A549 (cell line): Measurements from ENCODE around the gene THADA. TPM values are rescaled to one million over a fixed set of nuclear protein-coding genes. Genes with fewer than 3 reads are reported as not detected.
"Not testable (repeated sequence)": the region's sequence is repeated elsewhere in the genome, so short reads cannot be mapped to it uniquely, and the experiment has no call there.

Source experiments
- ATAC-seq, 2 experiments: fragments of 200-7000 bp in 1 of 2; fragments of >200 bp in 1 of 2; cut with Nextera tagmentation in 1 of 2; cut with Tn5 transposase in 1 of 2; 3 replicates each; pipeline versions ENCODE4 v1.8.0 to v1.9.1; 2018 to 2020; ENCODE audit warnings: mild to moderate bottlenecking in 1 of 2, moderate library complexity in 1 of 2
- CTCF ChIA-PET: fragments of 300-600 bp; sonication (Branson Sonifier 250); formaldehyde crosslinking; extraction: SDS; loops from one replicate; lab custom pipeline; 2021; ENCODE audit warnings: antibody characterized with exemption, inconsistent platforms; lab: Yijun Ruan, JAX
- POLR2A ChIA-PET: fragments of 350-600 bp; formaldehyde crosslinking; extraction: SDS; loops from one replicate; lab custom pipeline; 2021; ENCODE audit warnings: antibody characterized with exemption, inconsistent platforms; lab: Yijun Ruan, JAX
- DNase-seq, 2 experiments: peaks; one replicate each; pipeline versions ENCODE4 v3.0.0 to v3.0.0-alpha.2; 2011 to 2016; ENCODE audit warnings: low read depth in 1 of 2, low spot score in 1 of 2
- FAIRE-seq: peaks from 2 replicates; lab custom pipeline; 2011; peaks lifted over from hg19 to GRCh38; lab: Jason Lieb, UNC
- H3K27ac ChIP-seq, 2 experiments: fragments of >200 bp; sonication (Bioruptor Twin); formaldehyde crosslinking; 3 replicates each; pipeline ENCODE4 v1.5.1; 2016 to 2017
- H3K4me1 ChIP-seq: fragments of >200 bp; sonication (Bioruptor Twin); formaldehyde crosslinking; 3 replicates; pipeline ENCODE4 v1.6.1; 2016
- H3K4me2 ChIP-seq: fragments of >200 bp; sonication (Bioruptor Twin); formaldehyde crosslinking; 3 replicates; pipeline ENCODE4 v1.6.1; 2016
- H3K4me3 ChIP-seq: fragments of >200 bp; sonication (Bioruptor Twin); formaldehyde crosslinking; 3 replicates; pipeline ENCODE4 v1.5.1; 2016
- H3K9me3 ChIP-seq: fragments of >200 bp; sonication (Bioruptor Twin); formaldehyde crosslinking; 3 replicates; pipeline ENCODE4 v1.6.1; 2016
- EHF ChIP-seq: fragments of 250-450 bp; sonication (Bioruptor Pico); IDR thresholded peaks from 2 replicates; pipeline ENCODE4 v1.5.0; 2020; ENCODE audit warnings: mild to moderate bottlenecking
- FOSL2 ChIP-seq, 2 experiments: fragments of 450-650 bp in 1 of 2; fragments of >200 bp in 1 of 2; sonication (Bioruptor Twin) in 1 of 2; formaldehyde crosslinking; IDR thresholded peaks; 2 replicates each; pipeline versions ENCODE4 v1.5.0 to v1.6.1; 2016 to 2020; ENCODE audit warnings: mild to moderate bottlenecking in 1 of 2, moderate library complexity in 1 of 2
- GATA3 ChIP-seq: IDR thresholded peaks from 2 replicates; pipeline ENCODE4 v1.6.1; 2012; ENCODE audit warnings: borderline replicate concordance
- HDAC2 ChIP-seq: fragments of 200-600 bp; sonication (generic); IDR thresholded peaks from 2 replicates; pipeline ENCODE4 v1.6.1; 2016
- KDM5A ChIP-seq: fragments of 200-600 bp; sonication (generic); IDR thresholded peaks from 2 replicates; pipeline ENCODE4 v1.6.1; 2016; ENCODE audit warnings: antibody characterized with exemption, mild to moderate bottlenecking
- NR3C1 ChIP-seq: fragments of >200 bp; sonication (Bioruptor Twin); formaldehyde crosslinking; IDR thresholded peaks from 3 replicates; pipeline ENCODE4 v1.6.1; 2017
- PHF8 ChIP-seq: fragments of 200-600 bp; sonication (generic); IDR thresholded peaks from 2 replicates; pipeline ENCODE4 v1.6.1; 2016; ENCODE audit warnings: low read depth, mild to moderate bottlenecking, antibody characterized with exemption, moderate library complexity, borderline replicate concordance
- POLR2A ChIP-seq: IDR thresholded peaks from 2 replicates; pipeline ENCODE4 v1.6.1; 2012; ENCODE audit warnings: mild to moderate bottlenecking, low read length
- RFX5 ChIP-seq: fragments of 450-650 bp; IDR thresholded peaks from 2 replicates; pipeline ENCODE4 v1.7.1; 2014; ENCODE audit warnings: antibody characterized with exemption, mild to moderate bottlenecking, moderate library complexity
- TFCP2L1 ChIP-seq: fragments of 250-450 bp; sonication (Bioruptor Pico); IDR thresholded peaks from 2 replicates; pipeline ENCODE4 v1.5.0; 2021; ENCODE audit warnings: mild to moderate bottlenecking
- ZNF302 ChIP-seq: fragments of 250-450 bp; sonication (Bioruptor Pico); IDR thresholded peaks from 2 replicates; pipeline ENCODE4 v1.9.0; 2021; ENCODE audit warnings: inconsistent platforms, mild to moderate bottlenecking, moderate library complexity
- WGBS: methylation state at CpG from one replicate; pipeline ENCODE4 v1.1.6; 2017; ENCODE audit errors: missing lambda C conversion rate; 5-methylcytosine and 5-hydroxymethylcytosine counted together
- polyA plus RNA-seq, 4 experiments: library from polyadenylated mRNA; depleted of rRNA in 3 of 4; stranded (reverse); fragments of >200 nt; fragmentation: RNase III in 1 of 4; extraction: RNeasy Plus Mini Kit Qiagen cat#74134 plus additional on column Dnase treatment in 1 of 4; gene quantifications; 2 replicates in 3 of 4; 3 replicates in 1 of 4; pipeline ENCODE4 v1.2.3, GENCODE V29; 2011 to 2017
- TF ChIP-seq, protein P1 (sequence below): fragments of 250-450 bp; sonication (Bioruptor Pico); IDR thresholded peaks from 2 replicates; pipeline ENCODE4 v1.5.0; 2020; ENCODE audit warnings: low read depth, mild to moderate bottlenecking, moderate library complexity
- TF ChIP-seq, protein P2 (sequence below): fragments of 200-600 bp; sonication (generic); IDR thresholded peaks from 2 replicates; pipeline ENCODE4 v1.6.1; 2016; ENCODE audit warnings: antibody characterized with exemption, mild to moderate bottlenecking, moderate library complexity
- TF ChIP-seq, protein P3 (sequence below): fragments of >200 bp; sonication (Bioruptor Twin); formaldehyde crosslinking; IDR thresholded peaks from 3 replicates; pipeline ENCODE4 v1.6.1; 2016

The THADA gene
- polyA plus RNA-seq, 2 of the 4 experiments (the other 2 are of a cell fraction): 21.8 to 37.9 TPM

DNA sequence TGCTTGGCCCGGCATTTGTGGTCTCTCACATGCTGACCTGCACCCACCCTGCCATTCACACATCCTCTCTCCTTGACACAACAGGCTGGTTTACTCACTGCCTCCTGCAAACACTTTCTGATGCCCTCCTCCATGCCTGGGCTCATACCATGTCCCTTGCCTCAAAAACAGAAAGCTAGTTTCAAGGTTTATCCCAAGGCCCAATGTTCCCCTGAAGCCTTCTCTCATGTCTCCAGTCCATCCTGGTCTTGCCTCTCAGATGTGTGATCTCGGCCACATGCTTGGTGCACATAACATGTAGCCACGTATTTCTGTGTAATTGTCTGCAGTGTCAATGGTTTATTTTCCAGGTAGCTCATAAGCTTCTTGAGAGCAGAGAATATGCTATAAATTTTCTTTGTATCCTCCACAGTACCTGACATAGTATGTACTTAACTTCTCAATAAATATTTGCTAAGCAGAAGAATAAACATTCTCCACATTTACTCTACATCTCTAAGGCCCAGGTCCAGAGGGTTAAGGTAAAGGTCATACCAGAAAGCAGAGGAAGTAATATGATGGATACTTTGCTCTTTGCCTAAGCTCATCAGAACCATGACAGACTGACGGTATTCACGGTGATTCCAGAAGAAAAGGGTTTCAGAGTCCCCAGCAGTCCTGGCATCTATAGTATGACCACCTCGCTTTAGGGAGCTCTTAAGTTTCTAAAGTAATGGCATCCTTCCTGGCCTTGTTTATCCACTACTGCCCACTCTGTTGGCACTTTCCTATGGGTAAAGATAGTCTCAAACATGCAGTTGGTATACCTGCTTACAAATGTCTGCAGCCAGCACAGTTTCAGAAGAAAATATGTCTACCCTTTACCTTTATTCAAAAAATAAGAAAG is 206.0 kb downstream of the THADA start:
- FAIRE-seq (no peak), ATAC-seq (peak in 1 of 2 experiments; percentile 78; a peak in 3 of 6 replicates), DNase-seq (peak in 1 of 2 experiments; percentile 32)
- Histone ChIP-seq H3K9me3 (no peaks in the 10 kb centered on the region), H3K4me1 (peaks cover 40% of the 10 kb centered on the region), H3K4me2 (peak overlapping the region; percentile 59), H3K4me3 (no peak overlapping the region), H3K27ac (peak overlapping the region in 1 of 2 experiments; percentile 22; a peak in 1 of 6 replicates)
- 48% methylated on average over 6 of the region's 6 CpGs for WGBS
- POLR2A ChIA-PET: no interaction called here
- CTCF ChIA-PET: interaction anchor here (1.2 to 1.8 kb wide), 5 partner anchors 9 to 161 kb away, joined by 3 to 4 read pairs (median 3); no protein-coding TSS in a partner anchor
- TF ChIP-seq GATA3 (0 out of 2 replicates have a peak, but pooled peaks have one; percentile 43), RFX5 (no peak)

DNA sequence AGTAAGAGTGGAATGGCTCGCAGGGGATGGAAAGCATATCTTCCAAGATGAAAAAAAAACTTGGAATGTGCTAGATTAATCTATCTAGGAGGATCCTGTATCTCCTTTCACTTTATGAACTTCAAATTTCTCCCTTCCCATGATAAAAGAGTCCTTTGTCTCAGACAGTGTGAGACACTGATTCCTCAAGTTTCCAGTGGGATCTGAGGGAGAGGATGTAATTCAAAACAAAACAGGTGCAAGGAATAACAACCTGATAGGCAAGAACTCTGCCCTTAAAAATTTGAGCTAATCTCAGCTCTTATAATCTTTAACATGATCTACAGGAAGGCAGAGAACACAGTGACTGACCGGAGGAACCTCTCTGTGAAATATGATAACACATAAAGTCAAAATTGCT is 207.5 kb downstream of the THADA start:
- no peak overlapping the region for H3K4me3 ChIP-seq

DNA sequence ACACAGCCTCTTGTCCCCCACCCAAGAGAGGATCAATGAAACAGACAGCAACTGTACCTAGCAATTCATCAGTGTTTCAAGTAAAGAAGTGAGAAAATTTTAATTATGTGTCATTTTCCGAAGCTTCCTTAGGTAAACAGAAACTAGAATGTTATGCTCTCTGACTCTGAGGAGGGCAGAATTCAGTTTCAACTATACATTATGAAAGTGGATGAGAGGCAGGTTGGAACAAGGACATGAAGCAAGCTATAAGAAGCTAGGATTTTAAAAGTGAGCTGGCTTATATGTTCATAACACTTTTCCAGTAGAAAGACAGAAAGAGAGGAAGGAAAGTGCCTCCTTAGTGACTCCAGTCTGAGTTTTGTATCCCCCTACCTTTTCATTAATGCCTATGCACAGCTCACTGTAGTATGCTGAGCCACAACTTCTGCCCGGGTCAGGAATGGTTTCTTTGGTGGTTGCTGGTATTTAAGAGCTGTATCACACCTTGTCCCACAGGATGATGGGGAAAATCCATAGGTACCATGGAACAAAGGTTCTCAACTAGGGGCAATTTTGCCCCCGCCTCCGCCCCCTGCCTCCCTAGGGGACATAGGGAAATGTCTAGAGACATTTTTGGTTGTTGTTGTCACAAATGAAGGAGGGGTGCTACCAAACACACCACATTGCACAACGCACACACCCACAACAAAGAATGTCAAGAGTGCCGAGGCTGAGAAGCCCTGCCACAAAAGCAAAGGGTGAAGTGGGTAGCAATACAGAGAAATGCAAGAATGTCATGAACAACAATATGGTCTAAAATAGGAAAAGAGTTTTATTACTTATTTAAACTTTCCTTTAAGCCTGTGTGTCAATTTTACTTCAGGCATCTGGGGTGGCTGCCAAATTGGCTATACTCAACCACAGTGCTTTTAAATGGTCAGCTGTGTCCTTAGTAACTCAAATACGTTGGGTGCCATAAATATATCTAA is 208.5 kb downstream of the THADA start:
- WGBS: 86% methylated on average over 7 of the region's 7 CpGs
- Histone ChIP-seq H3K9me3 (no peaks in the 10 kb centered on the region), H3K4me1 (peaks cover 40% of the 10 kb centered on the region), H3K4me2 (no peak overlapping the region), H3K4me3 (no peak overlapping the region), H3K27ac (no peak overlapping the region)
- POLR2A ChIA-PET: no interaction called here
- TF ChIP-seq HDAC2 (no peak), PHF8 (no peak), TFCP2L1 (CRISPR knock-in tag) (no peak), POLR2A (no peak), KDM5A (no peak), FOSL2 (IDR thresholded peaks at IDR 0.05) (no peak), FOSL2 (CRISPR knock-in tag; IDR thresholded peaks at IDR 0.05) (no peak), EHF (CRISPR knock-in tag) (no peak), NR3C1 (no peak)
- TF ChIP-seq, protein P1, sequence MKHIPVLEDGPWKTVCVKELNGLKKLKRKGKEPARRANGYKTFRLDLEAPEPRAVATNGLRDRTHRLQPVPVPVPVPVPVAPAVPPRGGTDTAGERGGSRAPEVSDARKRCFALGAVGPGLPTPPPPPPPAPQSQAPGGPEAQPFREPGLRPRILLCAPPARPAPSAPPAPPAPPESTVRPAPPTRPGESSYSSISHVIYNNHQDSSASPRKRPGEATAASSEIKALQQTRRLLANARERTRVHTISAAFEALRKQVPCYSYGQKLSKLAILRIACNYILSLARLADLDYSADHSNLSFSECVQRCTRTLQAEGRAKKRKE (CRISPR knock-in tag): no peak
- TF ChIP-seq, protein P2, sequence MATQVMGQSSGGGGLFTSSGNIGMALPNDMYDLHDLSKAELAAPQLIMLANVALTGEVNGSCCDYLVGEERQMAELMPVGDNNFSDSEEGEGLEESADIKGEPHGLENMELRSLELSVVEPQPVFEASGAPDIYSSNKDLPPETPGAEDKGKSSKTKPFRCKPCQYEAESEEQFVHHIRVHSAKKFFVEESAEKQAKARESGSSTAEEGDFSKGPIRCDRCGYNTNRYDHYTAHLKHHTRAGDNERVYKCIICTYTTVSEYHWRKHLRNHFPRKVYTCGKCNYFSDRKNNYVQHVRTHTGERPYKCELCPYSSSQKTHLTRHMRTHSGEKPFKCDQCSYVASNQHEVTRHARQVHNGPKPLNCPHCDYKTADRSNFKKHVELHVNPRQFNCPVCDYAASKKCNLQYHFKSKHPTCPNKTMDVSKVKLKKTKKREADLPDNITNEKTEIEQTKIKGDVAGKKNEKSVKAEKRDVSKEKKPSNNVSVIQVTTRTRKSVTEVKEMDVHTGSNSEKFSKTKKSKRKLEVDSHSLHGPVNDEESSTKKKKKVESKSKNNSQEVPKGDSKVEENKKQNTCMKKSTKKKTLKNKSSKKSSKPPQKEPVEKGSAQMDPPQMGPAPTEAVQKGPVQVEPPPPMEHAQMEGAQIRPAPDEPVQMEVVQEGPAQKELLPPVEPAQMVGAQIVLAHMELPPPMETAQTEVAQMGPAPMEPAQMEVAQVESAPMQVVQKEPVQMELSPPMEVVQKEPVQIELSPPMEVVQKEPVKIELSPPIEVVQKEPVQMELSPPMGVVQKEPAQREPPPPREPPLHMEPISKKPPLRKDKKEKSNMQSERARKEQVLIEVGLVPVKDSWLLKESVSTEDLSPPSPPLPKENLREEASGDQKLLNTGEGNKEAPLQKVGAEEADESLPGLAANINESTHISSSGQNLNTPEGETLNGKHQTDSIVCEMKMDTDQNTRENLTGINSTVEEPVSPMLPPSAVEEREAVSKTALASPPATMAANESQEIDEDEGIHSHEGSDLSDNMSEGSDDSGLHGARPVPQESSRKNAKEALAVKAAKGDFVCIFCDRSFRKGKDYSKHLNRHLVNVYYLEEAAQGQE: no peak
- FAIRE-seq (no peak), DNase-seq (no peak), ATAC-seq (no peak)
- CTCF ChIA-PET: interaction anchor here (0.6 to 0.8 kb wide), 3 partner anchors 26 to 97 kb away, joined by 3 to 5 read pairs (median 3); no protein-coding TSS in a partner anchor

More for the DNA sequence above, 207.5 kb downstream of the THADA start:
- CTCF ChIA-PET: interaction anchor here (1.7 kb wide), 1 partner anchor 8 kb away, joined by 4 read pairs; no protein-coding TSS in a partner anchor
- DNase-seq (no peak), FAIRE-seq (no peak), ATAC-seq (no peak)
- Histone ChIP-seq H3K4me1 (peaks cover 40% of the 10 kb centered on the region), H3K4me2 (no peak overlapping the region), H3K9me3 (no peaks in the 10 kb centered on the region), H3K27ac (no peak overlapping the region)
- 91% methylated on average over 2 of the region's 2 CpGs for WGBS
- TF ChIP-seq, protein P3, sequence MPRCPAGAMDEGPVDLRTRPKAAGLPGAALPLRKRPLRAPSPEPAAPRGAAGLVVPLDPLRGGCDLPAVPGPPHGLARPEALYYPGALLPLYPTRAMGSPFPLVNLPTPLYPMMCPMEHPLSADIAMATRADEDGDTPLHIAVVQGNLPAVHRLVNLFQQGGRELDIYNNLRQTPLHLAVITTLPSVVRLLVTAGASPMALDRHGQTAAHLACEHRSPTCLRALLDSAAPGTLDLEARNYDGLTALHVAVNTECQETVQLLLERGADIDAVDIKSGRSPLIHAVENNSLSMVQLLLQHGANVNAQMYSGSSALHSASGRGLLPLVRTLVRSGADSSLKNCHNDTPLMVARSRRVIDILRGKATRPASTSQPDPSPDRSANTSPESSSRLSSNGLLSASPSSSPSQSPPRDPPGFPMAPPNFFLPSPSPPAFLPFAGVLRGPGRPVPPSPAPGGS: no peak
- TF ChIP-seq PHF8 (no peak), ZNF302 (CRISPR knock-in tag) (no peak)
- TF ChIP-seq, all 56 proteins: peak for 0
- POLR2A ChIA-PET: no interaction called here

DNA sequence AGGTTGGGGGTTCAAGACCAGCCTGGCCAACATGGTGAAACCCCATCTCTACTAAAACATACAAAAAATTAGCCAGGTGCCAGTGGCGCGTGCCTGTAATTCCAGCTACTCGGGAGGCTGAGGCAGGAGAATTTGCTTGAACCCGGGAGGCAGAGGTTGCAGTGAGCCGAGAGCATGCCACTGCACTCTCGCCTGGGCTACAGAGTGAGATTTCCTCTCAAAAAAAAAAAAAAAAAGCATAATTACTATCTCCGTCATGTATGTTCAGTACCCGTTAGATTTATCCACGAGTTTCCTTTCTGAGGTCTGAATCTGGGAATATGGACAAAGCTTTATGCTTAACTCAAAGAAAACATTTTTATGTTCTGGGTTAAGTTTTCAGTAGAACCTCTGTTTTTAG is 209.2 kb downstream of the THADA start:
- CTCF ChIA-PET: interaction anchor here (0.6 to 0.8 kb wide), 3 partner anchors 25 to 97 kb away, joined by 3 to 5 read pairs (median 3); no protein-coding TSS in a partner anchor

More for the DNA sequence above, 209.2 kb downstream of the THADA start:
- ATAC-seq, DNase-seq, H3K4me3 ChIP-seq, FAIRE-seq, POLR2A ChIA-PET, H3K9me3 ChIP-seq, H3K4me2 ChIP-seq, H3K27ac ChIP-seq: not testable (repeated sequence)
- WGBS: 95% methylated on average over 9 of the region's 9 CpGs
- H3K4me1 ChIP-seq: peaks cover 36% of the 10 kb centered on the region
